ENCODE measurements around the gene UNC13B. TPM values are rescaled to one million over a fixed set of nuclear protein-coding genes. Genes with fewer than 3 reads are reported as not detected.
"Not testable (repeated sequence)": the region's sequence is repeated elsewhere in the genome, so short reads cannot be mapped to it uniquely, and the experiment has no call there.

UNC13B gene
- total RNA-seq, 1 experiment from 2014 or later: 17.2 TPM

DNA sequence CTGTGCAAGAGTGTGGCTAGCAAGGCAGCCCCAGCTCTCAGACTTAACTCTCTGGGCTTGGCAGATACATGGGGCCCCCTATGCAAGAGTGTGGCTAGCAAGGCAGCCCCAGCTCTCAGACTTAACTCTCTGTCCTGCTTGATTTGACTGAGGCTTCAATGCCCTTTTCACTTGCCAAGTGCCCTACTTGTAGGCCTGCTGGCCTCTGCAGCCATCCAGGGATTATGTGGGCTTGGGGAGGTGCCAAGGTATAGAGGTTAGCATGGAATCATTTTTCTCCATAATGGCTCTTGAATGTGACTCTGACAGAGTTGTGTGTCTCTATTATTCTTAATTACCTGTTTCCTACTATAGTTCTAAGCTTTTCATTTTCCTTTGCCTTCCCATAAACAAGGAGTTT lies 212.6 kb downstream of the UNC13B start:
- DNase-seq (ENCODE audit: low read depth): no peak

DNA sequence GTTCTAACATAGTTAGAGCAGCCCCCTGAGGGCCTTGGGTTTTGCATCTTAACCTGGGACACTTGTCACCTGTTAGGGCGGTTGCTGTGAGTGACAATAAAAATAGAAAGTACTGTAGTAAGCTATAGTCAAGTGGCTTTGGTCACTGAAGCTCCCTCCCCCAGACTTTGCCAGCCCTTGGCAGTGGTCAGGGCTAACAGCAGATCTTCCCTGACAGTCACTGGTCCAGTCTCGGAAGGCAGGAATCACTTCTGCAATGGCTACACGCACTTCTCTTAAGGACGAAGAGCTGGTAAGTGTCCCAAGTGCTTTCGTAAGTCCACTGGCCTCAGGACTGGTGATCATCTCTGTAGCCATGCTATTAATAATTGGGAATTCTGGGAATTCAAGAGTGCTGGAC lies 213.1 kb downstream of the UNC13B start:
- no peak for DNase-seq (ENCODE audit: low read depth)

DNA sequence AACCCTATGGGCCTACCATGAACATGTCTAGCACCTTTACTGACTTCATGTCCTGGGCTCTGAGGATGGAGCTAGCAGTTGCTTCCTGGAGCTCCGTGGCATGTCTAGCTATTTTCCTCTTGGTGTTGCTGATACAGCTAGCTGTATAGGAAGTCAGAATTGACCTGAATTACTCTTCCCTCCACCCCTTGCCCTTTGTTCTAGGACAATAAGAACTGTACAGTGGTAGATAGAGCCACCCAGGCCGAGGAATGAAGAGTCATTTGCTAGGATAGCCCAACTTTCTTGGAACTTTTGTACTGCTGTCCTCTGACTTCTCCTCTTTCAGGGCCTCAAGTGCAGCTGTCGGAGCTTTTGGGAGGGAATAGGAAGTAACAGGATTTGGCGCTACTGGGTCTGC lies 218.2 kb downstream of the UNC13B start:
- no peak for DNase-seq (ENCODE audit: low read depth)

DNA sequence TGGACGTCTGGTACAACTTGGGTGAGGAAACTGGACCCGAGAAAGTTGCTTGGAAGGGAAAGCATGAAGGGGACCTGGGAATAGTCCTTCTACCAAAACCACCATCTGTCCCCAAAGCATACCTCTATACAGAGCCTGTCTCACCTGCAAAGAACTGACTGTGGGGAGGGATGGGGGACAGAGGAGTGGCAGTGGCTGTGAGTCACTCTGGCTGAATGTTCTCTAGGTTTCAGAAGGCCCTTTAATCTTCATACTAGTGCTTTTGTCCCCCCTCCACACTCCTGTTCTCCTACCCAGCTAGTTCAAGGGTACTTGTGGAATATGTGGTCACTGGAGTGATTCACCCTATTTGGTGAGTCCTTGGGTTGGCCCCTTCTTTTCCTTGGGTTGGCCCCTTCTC lies 218.8 kb downstream of the UNC13B start:
- no peak for DNase-seq (ENCODE audit: low read depth)

DNA sequence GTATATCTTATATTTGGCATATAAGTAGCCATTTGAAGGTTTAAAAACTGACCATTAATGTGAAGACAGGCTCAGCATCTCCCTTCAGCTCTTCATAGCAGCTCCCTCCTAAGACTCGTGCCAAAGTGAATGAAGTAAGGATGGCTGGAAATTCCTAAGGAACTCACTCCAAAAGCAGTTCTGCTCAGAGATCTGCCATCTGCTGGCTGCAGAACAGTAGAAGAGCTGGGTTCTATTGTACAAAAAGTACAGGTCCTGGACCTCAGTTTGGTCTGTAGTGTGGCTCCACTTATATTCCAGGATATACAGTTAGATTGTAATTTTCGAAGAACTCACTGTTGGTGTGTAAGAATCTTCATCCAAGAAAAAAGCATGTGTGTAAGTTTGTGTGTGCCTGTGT lies 223.2 kb downstream of the UNC13B start:
- no peak for DNase-seq (ENCODE audit: low read depth)

DNA sequence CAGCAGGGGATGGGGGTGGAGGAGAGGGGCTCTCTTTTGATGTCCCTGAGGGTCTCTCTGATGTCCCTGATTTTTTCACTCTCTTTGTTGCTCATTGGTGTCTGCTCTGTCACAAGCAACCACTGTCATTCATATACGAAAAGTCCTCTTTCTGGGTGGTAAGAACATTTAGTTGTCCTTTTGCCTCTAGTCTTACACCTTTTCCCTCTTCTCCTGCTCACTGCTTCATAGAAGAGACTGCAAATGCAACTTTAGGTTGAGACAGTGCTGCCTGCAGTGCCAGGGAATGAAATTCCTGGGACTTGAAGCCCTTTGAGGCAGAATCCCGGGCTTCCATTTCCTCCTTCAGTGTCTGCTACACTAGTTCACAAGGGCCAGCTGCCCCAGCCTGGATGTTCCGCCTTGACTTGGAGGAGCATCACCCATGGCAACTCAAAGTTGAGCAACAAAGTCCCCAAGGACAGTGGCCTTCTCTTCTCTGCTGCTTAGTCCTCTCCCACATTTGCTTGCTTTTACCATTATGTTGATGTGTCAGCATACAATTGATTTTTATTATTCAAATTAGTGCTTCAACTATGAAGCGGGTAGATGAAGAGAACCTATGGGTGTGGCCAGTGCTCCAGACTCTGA lies 233.4 kb downstream of the UNC13B start:
- DNase-seq (ENCODE audit: low read depth): no peak

DNA sequence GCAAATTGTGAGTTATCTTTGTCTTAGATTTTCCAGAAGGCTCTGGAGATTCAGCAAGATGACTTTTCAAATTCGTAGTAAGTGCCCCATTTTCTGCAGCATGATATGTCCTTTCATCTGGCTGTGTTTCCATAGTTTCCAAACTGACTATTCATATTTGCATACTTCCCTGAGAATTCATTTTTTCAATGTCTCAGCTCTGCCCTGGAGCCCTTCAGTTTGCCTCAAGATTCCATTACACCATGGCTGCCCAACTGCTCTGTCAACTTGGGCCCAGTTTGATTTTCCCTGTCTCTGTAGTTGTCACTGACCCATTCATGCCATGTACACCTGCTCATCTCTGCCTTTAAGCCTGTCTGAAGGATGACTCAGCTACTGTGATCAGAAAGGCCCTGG lies 233.9 kb downstream of the UNC13B start:
- no peak for DNase-seq (ENCODE audit: low read depth)

DNA sequence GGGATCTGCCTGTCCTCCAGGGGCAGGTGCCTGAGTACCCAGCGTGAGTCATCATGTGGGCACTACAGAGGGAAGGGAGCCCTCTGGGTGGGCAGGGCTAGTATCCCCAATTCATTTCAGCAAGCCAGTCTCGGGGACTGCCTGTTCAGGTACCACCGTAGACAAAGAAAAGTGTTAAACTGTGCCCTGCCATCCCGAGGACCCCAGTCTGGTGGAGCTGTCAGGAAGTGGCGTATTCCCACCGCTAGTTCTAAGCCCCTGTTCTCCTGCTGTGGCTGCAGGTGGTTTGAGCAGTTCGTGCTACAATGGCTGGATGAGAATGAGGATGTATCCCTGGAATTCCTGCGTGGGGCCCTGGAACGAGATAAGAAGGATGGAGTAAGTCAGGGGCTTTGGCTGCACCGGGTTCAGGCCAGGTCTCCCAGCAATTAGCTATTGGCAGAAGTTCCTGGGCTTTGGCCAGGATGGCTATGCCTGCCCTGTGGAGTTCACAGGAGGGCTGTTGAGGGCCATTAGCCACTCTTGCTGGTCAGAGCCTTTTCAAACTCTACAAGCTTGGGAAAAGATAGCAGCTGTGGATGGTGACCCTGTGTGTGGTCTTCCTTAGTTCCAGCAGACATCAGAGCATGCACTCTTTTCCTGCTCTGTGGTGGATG lies 234.9 kb downstream of the UNC13B start:
- DNase-seq (ENCODE audit: low read depth): no peak

DNA sequence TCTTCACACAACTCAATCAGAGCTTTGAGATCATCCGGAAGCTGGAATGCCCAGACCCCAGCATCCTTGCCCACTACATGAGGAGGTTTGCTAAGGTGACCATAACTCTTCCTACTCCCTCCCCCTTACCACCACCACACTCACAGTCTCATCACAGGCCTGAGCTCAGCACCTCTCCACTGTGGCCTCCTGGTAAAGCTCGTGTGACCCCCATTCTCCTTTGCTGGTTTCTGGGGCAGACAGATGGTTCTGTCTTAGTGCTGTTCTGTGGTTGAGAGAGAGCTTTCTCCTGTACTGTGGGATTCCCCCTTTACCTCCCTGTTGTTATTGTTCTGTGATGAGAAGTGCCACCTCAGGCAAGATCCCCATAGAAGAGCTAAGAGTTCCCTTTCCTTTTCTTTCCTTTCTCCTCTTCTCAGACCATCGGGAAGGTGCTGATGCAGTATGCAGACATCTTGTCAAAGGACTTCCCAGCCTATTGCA lies 235.4 kb downstream of the UNC13B start:
- DNase-seq (ENCODE audit: low read depth): no peak

DNA sequence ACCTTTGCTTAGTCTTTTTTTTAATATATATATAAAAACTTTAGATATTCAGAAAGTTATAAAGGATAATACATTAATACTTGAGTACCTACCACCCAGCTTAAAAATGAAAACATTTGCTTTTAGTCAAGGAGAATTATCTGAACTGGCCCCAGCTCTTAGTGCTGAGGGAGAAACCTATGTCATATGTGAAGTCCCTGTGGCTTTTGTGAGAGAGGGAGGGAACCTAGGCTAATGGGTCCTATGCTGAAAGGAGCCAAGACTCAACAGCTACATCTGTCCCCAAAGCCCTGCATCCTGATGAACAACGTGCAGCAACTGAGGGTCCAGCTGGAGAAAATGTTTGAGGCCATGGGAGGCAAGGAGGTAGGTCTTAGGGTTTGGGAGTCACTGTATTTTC lies 236.1 kb downstream of the UNC13B start:
- DNase-seq (ENCODE audit: low read depth): no peak

DNA sequence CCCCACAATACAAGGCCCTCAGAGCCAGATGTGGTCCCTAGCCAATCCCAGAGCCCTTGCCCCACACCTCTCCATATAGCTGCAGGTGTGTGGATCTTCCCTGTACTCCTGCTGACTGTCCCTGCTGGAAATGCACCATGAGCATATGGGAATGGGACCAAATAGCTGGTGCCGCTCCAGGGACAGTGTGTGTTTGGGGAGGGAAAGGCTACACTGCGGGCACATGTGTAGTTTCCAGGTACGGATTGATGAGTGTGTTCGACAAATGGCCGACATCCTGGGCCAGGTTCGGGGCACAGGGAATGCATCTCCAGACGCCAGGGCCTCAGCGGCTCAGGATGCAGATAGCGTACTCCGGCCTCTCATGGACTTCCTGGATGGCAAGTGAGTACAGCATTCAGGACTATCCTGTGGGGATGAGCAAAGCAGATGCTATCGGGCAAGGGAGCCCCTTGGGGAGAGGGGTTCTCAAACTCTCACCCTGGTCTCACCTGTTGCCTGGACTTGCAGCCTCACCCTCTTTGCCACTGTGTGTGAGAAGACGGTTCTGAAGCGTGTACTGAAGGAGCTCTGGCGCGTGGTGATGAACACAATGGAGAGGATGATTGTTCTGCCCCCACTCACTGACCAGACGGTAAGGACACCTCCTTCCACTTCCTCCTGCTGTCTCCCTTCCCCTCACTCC lies 237.0 kb downstream of the UNC13B start:
- no peak for DNase-seq (ENCODE audit: low read depth)

DNA sequence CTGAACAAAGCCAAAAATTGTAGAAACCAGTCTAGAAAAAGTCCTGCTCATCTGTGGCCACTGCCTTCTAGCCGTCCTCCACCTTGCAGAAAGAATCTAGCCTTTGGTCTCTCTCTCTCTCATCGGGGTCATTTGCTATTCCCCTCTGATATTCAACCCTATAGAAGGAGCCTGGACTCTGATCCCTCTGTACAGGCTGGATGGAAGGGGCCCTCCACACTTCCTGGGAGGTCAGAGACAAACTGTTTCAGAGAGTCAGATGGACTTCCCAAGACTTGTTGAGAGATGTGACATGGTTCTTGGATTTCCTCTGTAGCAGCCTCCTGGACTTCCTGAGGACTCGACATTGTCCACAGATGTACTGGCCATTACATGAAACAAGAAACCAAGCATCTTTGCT lies 243.1 kb downstream of the UNC13B start:
- DNase-seq (ENCODE audit: low read depth): no peak

DNA sequence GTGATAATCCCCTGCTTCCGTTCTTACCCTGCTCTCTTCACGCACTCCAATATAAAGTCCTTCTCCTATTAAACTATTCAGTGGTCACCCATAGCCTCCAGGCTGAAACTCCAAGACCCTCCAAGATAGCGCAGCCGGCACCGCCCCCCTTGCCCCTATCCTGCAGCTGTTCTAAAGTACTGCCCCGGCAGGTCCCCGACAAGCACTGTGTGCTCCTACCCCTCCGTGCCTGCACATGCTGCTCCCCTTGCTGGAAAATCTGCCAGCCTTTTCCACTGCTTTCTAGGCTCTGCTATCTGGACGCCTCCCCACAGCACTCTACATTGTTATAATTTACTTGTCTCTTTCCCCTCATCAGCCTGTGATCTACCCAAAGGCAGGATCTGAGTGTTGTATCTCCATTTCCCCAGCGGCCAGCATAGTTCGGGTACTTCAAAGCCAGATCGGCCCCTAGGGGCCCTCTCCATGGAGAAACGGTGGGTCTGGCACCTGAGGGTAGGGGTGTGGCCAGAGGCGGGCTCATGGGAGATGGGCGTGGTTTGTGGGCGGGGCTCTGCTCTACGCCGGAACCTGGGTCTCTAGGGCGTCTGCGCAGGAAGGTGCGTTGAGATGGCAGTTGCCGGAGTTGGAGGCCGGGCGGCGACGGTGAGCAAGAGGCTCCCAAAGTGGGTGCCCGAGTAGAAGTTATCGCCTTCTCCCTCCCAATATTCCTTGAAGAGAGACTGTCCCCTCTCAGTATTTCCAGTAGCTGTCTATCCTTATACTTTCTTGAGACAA lies 244.6 kb downstream of the UNC13B start:
- no peak for DNase-seq (ENCODE audit: low read depth)

DNA sequence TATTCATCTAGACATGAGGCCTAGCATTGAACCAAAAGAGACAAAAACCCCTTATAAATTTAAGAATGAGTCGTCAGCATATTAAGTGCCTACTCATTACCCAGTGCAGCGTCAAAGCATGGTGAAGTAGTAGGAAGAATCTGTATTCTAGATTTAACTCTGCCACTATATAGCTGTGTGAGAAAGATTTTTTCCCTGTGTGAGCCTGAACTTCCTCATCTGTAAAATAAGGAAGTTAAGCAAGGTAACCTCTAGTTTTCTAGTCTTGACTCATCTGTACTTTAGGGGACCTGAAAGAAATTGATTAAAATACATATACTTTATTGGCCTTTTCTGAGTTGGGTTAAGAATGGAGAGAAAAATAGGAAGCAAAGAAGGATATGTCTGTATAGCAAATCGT lies 246.0 kb downstream of the UNC13B start:
- no peak for DNase-seq (ENCODE audit: low read depth)

DNA sequence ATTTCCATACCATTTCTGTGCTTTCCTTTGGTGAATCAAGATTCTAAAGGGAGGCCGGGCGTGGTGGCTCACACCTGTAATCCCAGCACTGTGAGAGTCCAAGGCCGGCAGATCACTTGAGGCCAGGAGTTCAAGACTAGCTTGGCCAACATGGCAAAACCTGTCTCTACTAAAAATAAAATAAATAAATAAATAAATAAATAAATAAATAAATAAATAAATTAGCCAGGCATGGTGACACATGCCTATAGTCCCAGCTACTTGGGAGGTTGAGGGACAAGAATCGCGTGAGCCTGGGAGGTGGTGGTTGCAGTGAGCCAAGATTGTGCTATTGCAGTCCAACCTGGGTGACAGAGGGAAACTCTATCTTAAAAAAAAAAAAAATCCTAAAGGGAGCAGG lies 247.6 kb downstream of the UNC13B start:
- not testable (repeated sequence) for DNase-seq (ENCODE audit: low read depth)

DNA sequence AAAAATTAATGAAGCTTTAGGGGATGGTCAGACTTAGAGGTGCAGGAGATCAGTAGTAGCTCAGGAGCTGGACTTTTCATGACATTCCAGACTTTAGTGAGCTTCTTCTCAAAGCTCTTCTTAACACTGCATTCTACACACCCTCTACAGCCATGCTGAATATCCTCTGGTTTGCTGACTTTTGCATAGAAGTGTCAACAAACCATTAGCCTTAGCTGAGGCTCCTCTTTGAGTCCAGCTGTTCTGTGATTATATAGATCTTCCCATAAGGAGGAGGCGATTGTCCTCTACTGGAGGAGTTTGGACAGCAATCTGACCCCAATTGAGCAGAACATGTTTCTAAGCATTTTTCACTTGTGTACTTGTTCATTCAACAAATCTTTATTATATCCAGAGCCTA lies 253.1 kb downstream of the UNC13B start:
- DNase-seq (ENCODE audit: low read depth): no peak

DNA sequence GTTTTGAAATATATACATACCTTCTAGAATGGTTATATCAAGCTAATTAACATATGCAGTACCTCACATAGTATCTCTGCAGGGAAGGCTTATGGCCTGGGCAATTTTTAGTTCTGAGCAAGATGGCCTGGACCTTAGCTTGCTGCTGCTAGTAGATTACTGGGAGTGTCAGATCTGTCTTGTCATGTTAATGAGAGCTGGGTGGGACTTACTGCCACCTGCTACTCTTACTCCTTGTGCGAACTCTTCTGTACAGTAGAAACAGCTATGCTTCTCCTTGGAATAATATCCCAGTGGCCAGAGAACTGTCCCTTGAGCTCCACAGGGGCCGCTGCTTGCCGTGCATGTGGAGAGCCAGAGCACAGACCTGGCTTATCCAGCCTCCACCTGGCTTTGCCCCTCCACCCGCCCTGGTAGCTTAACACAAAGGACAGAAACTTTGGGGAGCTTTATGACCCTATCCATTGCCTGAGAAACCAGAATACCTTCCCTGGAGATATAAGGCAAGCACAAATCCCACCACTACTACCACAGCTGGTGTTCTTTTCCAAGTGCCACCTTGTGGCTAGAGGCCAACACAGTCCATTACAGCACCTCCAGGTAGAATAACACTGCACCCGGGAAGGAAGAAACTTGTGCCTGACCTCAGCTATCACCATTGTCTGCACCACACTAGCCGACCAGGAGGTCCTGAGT lies 253.7 kb downstream of the UNC13B start:
- DNase-seq (ENCODE audit: low read depth): no peak

DNA sequence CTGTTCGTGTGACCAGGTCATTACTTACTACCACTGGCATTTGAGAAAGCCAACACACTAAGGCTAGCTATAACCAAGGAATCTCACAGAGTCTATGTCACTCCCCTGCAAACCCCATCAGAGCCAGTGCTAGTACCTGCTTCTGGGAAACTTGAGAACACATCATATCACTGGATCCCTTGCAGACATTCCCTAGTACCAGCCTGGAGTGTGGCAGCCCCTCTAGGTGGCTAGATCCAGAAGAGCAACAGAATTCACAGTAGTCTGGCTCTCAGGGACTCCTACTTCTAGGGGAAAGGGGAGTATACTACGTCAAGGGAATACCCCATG lies 254.3 kb downstream of the UNC13B start:
- no peak for DNase-seq (ENCODE audit: low read depth)

DNA sequence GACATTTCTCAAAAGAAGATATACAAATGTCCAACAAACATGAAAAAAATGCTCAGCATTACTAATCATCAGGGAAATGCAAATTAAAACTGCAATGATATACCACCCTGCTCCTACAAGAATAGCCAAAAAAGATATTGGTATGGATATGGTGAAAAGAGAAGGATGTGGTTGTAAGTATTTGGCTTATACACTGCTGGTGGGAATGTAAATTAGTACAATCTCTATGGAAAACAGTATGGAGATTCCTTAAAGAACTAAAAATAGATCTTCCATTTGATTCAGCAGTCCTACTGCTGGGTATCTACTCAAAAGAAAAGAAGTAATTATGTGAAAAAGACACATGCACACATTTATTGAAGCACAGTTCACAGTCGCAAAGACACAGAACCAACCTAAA lies 260.5 kb downstream of the UNC13B start:
- no peak for DNase-seq (ENCODE audit: low read depth)

DNA sequence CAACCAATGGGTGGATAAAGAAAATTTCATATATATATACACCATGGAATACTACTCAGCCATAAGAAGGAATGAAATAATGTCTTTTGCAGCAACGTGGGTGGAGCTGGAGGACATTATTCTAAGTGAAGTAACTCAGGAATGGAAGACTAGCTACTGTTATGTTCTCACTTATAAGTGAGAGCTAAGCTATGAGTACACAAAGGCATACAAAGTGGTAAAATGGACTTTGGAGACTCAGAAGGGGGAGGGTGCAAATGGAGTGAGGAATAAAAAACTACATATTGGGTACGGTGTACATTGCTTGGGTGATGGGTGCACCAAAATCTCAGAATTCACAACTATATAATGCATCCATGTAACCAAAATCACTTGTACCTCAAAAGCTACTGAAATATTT lies 260.9 kb downstream of the UNC13B start:
- DNase-seq (ENCODE audit: low read depth): no peak

DNA sequence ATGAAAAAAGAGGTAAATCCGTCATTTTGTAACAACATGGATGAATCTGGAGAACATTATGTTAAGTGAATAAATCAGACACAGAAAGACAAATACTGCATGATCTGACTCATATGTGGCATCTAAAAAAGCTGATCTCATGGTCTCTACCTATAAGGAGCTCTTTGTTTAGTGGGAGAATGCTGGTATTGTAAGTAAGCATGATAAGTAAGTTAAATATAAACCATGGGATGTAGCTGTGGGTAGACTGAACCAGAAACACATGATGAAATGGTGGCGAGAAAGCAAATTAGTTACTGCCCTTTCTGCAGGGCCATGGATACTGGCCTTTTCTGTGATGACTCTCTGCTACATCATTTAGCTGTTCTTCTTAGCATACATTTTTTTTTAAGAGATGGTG lies 261.7 kb downstream of the UNC13B start:
- no peak for DNase-seq (ENCODE audit: low read depth)
